ENCODE results near the gene SLC22A3. TPM values are rescaled to one million over a fixed set of nuclear protein-coding genes. Genes with fewer than 3 reads are reported as not detected.

SLC22A3 gene
- total and polyA plus RNA-seq, 2 of the 13 experiments (the other 11 are each of a cell fraction or from before 2014, with no cell fraction given) = 12.0 to 31.5 TPM

DNA sequence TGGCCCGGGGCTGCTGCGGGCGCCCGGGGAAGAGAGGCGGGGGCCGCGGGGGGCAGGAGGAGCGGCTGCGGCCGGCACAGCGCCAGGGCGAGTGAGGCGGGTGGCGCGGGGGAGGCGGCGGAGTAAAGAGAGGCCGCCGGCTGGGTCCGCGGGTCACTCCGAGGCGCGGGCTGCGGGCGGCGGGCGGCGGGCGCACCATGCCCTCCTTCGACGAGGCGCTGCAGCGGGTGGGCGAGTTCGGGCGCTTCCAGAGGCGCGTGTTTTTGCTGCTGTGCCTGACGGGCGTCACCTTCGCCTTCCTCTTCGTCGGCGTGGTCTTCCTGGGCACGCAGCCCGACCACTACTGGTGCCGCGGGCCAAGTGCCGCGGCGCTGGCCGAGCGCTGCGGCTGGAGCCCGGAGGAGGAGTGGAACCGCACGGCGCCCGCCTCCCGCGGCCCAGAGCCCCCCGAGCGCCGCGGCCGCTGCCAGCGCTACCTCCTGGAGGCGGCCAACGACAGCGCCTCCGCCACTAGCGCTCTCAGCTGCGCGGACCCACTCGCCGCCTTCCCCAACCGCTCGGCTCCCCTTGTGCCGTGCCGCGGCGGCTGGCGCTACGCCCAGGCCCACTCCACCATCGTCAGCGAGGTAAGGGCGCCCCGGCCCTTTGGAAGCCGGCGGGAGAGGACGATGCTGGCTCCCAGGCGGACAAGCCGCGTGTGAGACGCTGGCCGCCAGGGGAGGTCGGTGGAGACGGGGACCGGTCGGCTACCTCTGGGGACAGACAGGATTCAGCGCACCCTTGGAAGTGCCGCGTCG lies at the start of gene SLC22A3 (continued):
- TF ChIP-seq ZKSCAN5 (CRISPR knock-in tag; IDR thresholded peaks at IDR 0.05) (no peak), MIER3 (CRISPR knock-in tag; IDR thresholded peaks at IDR 0.05; ENCODE audit: borderline replicate concordance) (no peak), ZNF232 (CRISPR knock-in tag; IDR thresholded peaks at IDR 0.05; ENCODE audit: borderline replicate concordance) (0 out of 2 replicates have a peak, but pooled peaks have one; percentile 28), SP5 (CRISPR knock-in tag; IDR thresholded peaks at IDR 0.05; ENCODE audit: borderline replicate concordance, low read depth) (no peak), KLF16 (CRISPR knock-in tag; IDR thresholded peaks at IDR 0.05) (no peak), ATM (IDR thresholded peaks at IDR 0.05; ENCODE audit: borderline replicate concordance) (no peak), KDM4B (CRISPR knock-in tag; IDR thresholded peaks at IDR 0.05) (no peak), KLF11 (CRISPR knock-in tag; IDR thresholded peaks at IDR 0.05) (no peak), ATF7 (IDR thresholded peaks at IDR 0.05) (no peak), ATF7 (CRISPR knock-in tag; IDR thresholded peaks at IDR 0.05) (no peak), TCF7 (IDR thresholded peaks at IDR 0.05; ENCODE audit: low read depth) (no peak; the same call in 1 of the 2 replicates), SOX6 (IDR thresholded peaks at IDR 0.05) (no peak), SOX6 (CRISPR knock-in tag; IDR thresholded peaks at IDR 0.05) (no peak; the same call in 1 of the 2 replicates), ZNF17 (CRISPR knock-in tag; IDR thresholded peaks at IDR 0.05) (no peak)
- TF ChIP-seq, protein P1, sequence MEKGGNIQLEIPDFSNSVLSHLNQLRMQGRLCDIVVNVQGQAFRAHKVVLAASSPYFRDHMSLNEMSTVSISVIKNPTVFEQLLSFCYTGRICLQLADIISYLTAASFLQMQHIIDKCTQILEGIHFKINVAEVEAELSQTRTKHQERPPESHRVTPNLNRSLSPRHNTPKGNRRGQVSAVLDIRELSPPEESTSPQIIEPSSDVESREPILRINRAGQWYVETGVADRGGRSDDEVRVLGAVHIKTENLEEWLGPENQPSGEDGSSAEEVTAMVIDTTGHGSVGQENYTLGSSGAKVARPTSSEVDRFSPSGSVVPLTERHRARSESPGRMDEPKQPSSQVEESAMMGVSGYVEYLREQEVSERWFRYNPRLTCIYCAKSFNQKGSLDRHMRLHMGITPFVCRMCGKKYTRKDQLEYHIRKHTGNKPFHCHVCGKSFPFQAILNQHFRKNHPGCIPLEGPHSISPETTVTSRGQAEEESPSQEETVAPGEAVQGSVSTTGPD (CRISPR knock-in tag; IDR thresholded peaks at IDR 0.05) = no peak
- TF ChIP-seq, protein P2, sequence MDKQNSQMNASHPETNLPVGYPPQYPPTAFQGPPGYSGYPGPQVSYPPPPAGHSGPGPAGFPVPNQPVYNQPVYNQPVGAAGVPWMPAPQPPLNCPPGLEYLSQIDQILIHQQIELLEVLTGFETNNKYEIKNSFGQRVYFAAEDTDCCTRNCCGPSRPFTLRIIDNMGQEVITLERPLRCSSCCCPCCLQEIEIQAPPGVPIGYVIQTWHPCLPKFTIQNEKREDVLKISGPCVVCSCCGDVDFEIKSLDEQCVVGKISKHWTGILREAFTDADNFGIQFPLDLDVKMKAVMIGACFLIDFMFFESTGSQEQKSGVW (CRISPR knock-in tag; IDR thresholded peaks at IDR 0.05; ENCODE audit: borderline replicate concordance) = 0 out of 2 replicates have a peak, but pooled peaks have one; percentile 67
- TF ChIP-seq, protein P3, sequence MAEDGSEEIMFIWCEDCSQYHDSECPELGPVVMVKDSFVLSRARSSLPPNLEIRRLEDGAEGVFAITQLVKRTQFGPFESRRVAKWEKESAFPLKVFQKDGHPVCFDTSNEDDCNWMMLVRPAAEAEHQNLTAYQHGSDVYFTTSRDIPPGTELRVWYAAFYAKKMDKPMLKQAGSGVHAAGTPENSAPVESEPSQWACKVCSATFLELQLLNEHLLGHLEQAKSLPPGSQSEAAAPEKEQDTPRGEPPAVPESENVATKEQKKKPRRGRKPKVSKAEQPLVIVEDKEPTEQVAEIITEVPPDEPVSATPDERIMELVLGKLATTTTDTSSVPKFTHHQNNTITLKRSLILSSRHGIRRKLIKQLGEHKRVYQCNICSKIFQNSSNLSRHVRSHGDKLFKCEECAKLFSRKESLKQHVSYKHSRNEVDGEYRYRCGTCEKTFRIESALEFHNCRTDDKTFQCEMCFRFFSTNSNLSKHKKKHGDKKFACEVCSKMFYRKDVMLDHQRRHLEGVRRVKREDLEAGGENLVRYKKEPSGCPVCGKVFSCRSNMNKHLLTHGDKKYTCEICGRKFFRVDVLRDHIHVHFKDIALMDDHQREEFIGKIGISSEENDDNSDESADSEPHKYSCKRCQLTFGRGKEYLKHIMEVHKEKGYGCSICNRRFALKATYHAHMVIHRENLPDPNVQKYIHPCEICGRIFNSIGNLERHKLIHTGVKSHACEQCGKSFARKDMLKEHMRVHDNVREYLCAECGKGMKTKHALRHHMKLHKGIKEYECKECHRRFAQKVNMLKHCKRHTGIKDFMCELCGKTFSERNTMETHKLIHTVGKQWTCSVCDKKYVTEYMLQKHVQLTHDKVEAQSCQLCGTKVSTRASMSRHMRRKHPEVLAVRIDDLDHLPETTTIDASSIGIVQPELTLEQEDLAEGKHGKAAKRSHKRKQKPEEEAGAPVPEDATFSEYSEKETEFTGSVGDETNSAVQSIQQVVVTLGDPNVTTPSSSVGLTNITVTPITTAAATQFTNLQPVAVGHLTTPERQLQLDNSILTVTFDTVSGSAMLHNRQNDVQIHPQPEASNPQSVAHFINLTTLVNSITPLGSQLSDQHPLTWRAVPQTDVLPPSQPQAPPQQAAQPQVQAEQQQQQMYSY (CRISPR knock-in tag; IDR thresholded peaks at IDR 0.05) = no peak

Measured in HepG2 (cell line).